Measurements from ENCODE around the gene GPR183. TPM values are rescaled to one million over a fixed set of nuclear protein-coding genes. Genes with fewer than 3 reads are reported as not detected.

The GPR183 gene
- total and polyA plus RNA-seq, 2 of the 8 experiments (the other 6 are each of a cell fraction or from before 2014, with no cell fraction given), result not detected

DNA sequence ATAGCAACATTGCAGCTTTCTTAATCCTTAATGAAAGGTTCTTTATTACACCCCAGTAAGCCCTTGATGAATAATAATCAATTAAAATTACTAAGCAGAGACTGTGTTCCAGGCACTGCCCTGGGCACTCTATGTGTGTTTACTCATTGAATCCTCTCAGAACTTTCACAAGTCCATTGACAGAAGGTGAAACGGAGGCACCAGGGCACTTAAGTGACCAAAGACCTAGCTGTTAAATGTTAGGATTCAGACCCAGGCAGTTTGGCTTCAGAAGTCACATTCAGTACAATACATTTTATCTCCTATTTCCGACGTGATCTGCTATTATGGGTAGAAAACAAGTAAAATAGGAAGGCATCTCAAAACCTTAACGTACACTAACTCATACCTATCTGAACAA is 2.7 kb downstream of the GPR183 start:
- Histone ChIP-seq H3K9me3 (ENCODE audit: insufficient read depth in 2 of 2, low read depth in 1 of 2, low read length in 1 of 2) (no peaks in the 10 kb centered on the region), H3K79me1 (ENCODE audit: low read depth, low read length) (no peaks in the 10 kb centered on the region), H4K20me1 (replicated peaks in 1 of 2; ENCODE audit: control insufficient read depth in 1 of 2, insufficient read depth in 2 of 2, low read length in 2 of 2) (peaks cover 3 to 6% of the 10 kb centered on the region in 2 experiments), H2BK120ac (replicated peaks; ENCODE audit: low read depth, low read length) (no peak overlapping the region), H3K4me3 (ENCODE audit: extremely low read depth in 1 of 4, insufficient read depth in 2 of 4, low read depth in 3 of 4, low read length in 4 of 4) (no peak overlapping the region), H2BK12ac (ENCODE audit: low read depth, low read length) (no peak overlapping the region), H2AK5ac (ENCODE audit: low read depth, low read length) (no peak overlapping the region), H3K23me2 (ENCODE audit: low read depth, low read length) (no peaks in the 10 kb centered on the region), H3K4ac (replicated peaks; ENCODE audit: insufficient read length, low read depth, low read length) (no peak overlapping the region), H3K14ac (ENCODE audit: insufficient read length) (no peak overlapping the region), H3K27me3 (replicated peaks in 1 of 4; ENCODE audit: control insufficient read depth in 3 of 4, extremely low read depth in 1 of 4, insufficient read depth in 3 of 4, low read length in 3 of 4) (no peaks in the 10 kb centered on the region), H2BK15ac (ENCODE audit: low read length) (no peak overlapping the region), H3K27ac (ENCODE audit: low read depth, low read length) (no peak overlapping the region), H3K4me1 (replicated peaks in 1 of 4; ENCODE audit: control insufficient read depth in 3 of 4, insufficient read depth in 4 of 4, low read length in 3 of 4) (no peaks in the 10 kb centered on the region; a peak in 1 of 7 replicates), H3K9ac (replicated peaks in 1 of 4; ENCODE audit: extremely low read depth in 1 of 4, low read depth in 3 of 4, low read length in 3 of 4) (no peak overlapping the region), H4K91ac (replicated peaks; ENCODE audit: insufficient read length, low read length) (no peak overlapping the region), H3K36me3 (ENCODE audit: control insufficient read depth in 2 of 4, insufficient read depth in 4 of 4, low read length in 3 of 4) (no peaks in the 10 kb centered on the region), H2BK20ac (ENCODE audit: low read length) (no peak overlapping the region), H3K23ac (ENCODE audit: insufficient read length) (no peak overlapping the region), H2AFZ (ENCODE audit: low read length) (no peak overlapping the region), H4K5ac (ENCODE audit: insufficient read length, low read depth, low read length) (no peak overlapping the region), H3K4me2 (ENCODE audit: insufficient read depth in 1 of 2, low read depth in 2 of 2, low read length in 2 of 2) (no peak overlapping the region), H3K79me2 (ENCODE audit: control insufficient read depth in 1 of 2, insufficient read depth in 2 of 2, low read length in 2 of 2) (no peaks in the 10 kb centered on the region), H2BK5ac (ENCODE audit: low read depth, low read length) (no peak overlapping the region), H3K56ac (replicated peaks; ENCODE audit: insufficient read length, low read depth, low read length) (no peak overlapping the region), H4K8ac (ENCODE audit: extremely low read depth, insufficient read depth, low read length) (no peak overlapping the region), H3K18ac (ENCODE audit: extremely low read depth, low read length) (no peak overlapping the region)
- ChIA-PET CTCF (ENCODE audit: partially characterized antibody) (interaction anchor here (1.0 to 2.0 kb wide), 5 partner anchors 8 to 105 kb away, joined by 3 to 5 read pairs (median 3); no protein-coding TSS in a partner anchor), POLR2A (ENCODE audit: partially characterized antibody) (no interaction called here)
- 86% methylated on average over 4 of the region's 4 CpGs; no CpG with 5 or more reads in 1 of the 2 experiments for WGBS, 2 experiments (ENCODE audit: extremely low coverage in 1 of 2, insufficient coverage in 1 of 2, insufficient read length in 1 of 2, insufficient replicate concordance in 2 of 2, low coverage in 1 of 2, low lambda C conversion rate in 2 of 2, missing lambda C conversion rate in 1 of 2)
- FAIRE-seq (no peak), DNase-seq (ENCODE audit: low read depth in 1 of 2, low spot score in 2 of 2) (no peak)
- TF ChIP-seq CEBPB (IDR thresholded peaks at IDR 0.05; ENCODE audit: low read depth, low read length) (no peak), POU5F1 (IDR thresholded peaks at IDR 0.05; ENCODE audit: low read depth, low read length) (no peak), HDAC2 (IDR thresholded peaks at IDR 0.05; ENCODE audit: borderline replicate concordance in 1 of 2, low read depth in 2 of 2, low read length in 2 of 2) (no peak), RXRA (IDR thresholded peaks at IDR 0.05; ENCODE audit: insufficient read depth, low read depth, low read length) (no peak), RFX5 (IDR thresholded peaks at IDR 0.05; ENCODE audit: borderline replicate concordance, low read depth, low read length) (no peak), SAP30 (IDR thresholded peaks at IDR 0.05; ENCODE audit: insufficient read depth, insufficient replicate concordance, low read length) (no peak), EZH2 (IDR thresholded peaks at IDR 0.05; ENCODE audit: low read depth, low read length, severe bottlenecking) (no peak), CHD1 (IDR thresholded peaks at IDR 0.05; ENCODE audit: low read depth, low read length) (no peak), CHD2 (IDR thresholded peaks at IDR 0.05; ENCODE audit: low read length) (no peak)
- TF ChIP-seq, protein P1, sequence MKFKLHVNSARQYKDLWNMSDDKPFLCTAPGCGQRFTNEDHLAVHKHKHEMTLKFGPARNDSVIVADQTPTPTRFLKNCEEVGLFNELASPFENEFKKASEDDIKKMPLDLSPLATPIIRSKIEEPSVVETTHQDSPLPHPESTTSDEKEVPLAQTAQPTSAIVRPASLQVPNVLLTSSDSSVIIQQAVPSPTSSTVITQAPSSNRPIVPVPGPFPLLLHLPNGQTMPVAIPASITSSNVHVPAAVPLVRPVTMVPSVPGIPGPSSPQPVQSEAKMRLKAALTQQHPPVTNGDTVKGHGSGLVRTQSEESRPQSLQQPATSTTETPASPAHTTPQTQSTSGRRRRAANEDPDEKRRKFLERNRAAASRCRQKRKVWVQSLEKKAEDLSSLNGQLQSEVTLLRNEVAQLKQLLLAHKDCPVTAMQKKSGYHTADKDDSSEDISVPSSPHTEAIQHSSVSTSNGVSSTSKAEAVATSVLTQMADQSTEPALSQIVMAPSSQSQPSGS (IDR thresholded peaks at IDR 0.05; ENCODE audit: low read length), result no peak
- TF ChIP-seq, protein P2, sequence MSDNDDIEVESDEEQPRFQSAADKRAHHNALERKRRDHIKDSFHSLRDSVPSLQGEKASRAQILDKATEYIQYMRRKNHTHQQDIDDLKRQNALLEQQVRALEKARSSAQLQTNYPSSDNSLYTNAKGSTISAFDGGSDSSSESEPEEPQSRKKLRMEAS (IDR thresholded peaks at IDR 0.05), result no peak
